GM12878 (cell line): ENCODE data around the gene ZNF805. TPM values are rescaled to one million over a fixed set of nuclear protein-coding genes. Genes with fewer than 3 reads are reported as not detected.

Experiments used
- ATAC-seq: fragments of 200-7000 bp; cut with Tn5 transposase; 3 replicates; pipeline ENCODE4 v1.9.1; 2020; ENCODE audit warnings: mild to moderate bottlenecking, moderate library complexity
- BruUV-seq: library from RNA; stranded (reverse); fragments of 400-500 nt; replicated peaks from 2 replicates; lab custom pipeline; 2021; lab: Mats Ljungman, UMichigan
- CTCF ChIA-PET: fragments of 300-600 bp; sonication (Branson Sonifier 250); formaldehyde crosslinking; extraction: SDS; loops from one replicate; lab custom pipeline; 2021; ENCODE audit warnings: inconsistent platforms; lab: Yijun Ruan, JAX
- POLR2A ChIA-PET: fragments of 350-600 bp; formaldehyde crosslinking; extraction: SDS; loops from one replicate; lab custom pipeline; 2021; ENCODE audit warnings: inconsistent platforms; lab: Charles Lee
- RAD21 ChIA-PET: fragments of 300-600 bp; sonication (Branson Sonifier 250); formaldehyde crosslinking; loops from one replicate; lab custom pipeline; 2023; ENCODE audit warnings: antibody characterized with exemption; ENCODE audit not compliant: unreplicated experiment; lab: Charles Lee
- SMC1A ChIA-PET: fragments of 300-600 bp; sonication (Branson Sonifier 250); formaldehyde crosslinking; loops from one replicate; lab custom pipeline; 2023; ENCODE audit not compliant: unreplicated experiment, uncharacterized antibody; lab: Charles Lee
- DNase-seq: peaks from one replicate; pipeline ENCODE4 v3.0.0-alpha.2; 2011; ENCODE audit warnings: low read depth, low spot score
- FAIRE-seq: peaks from 3 replicates; lab custom pipeline; 2011; peaks lifted over from hg19 to GRCh38; lab: Jason Lieb, UNC
- H2AFZ ChIP-seq: 2 replicates; pipeline ENCODE4 v1.6.0; 2011; ENCODE audit warnings: low read depth, low read length, control low read depth; ENCODE audit not compliant: control insufficient read depth
- H3K27ac ChIP-seq: 2 replicates; pipeline ENCODE4 v1.5.1; 2011; ENCODE audit warnings: control low read depth; ENCODE audit not compliant: control insufficient read depth, insufficient read depth
- H3K27me3 ChIP-seq, 2 experiments: replicated peaks in 1 of 2; 2 replicates each; pipeline versions ENCODE4 v1.6.0 to v1.6.1; 2011; ENCODE audit warnings: low read length in 1 of 2; ENCODE audit not compliant: control insufficient read depth in 2 of 2, insufficient read depth in 2 of 2
- H3K36me3 ChIP-seq, 2 experiments: 2 replicates each; pipeline ENCODE4 v1.5.1; 2011; ENCODE audit warnings: low read length in 1 of 2; ENCODE audit not compliant: control insufficient read depth in 2 of 2, insufficient read depth in 2 of 2
- H3K4me1 ChIP-seq: 2 replicates; pipeline ENCODE4 v1.6.1; 2011; ENCODE audit warnings: mild to moderate bottlenecking, low read length, moderate library complexity, mixed read lengths; ENCODE audit not compliant: control insufficient read depth, insufficient read depth
- H3K4me2 ChIP-seq: 2 replicates; pipeline ENCODE4 v1.6.0; 2011; ENCODE audit warnings: control low read depth; ENCODE audit not compliant: control insufficient read depth, insufficient read depth
- H3K4me3 ChIP-seq: fragments of 200-600 bp; sonication (generic); 2 replicates; pipeline ENCODE4 v1.5.1; 2016
- H3K79me2 ChIP-seq: 2 replicates; pipeline ENCODE4 v1.6.0; 2011; ENCODE audit warnings: low read length; ENCODE audit not compliant: control insufficient read depth, insufficient read depth
- H3K9ac ChIP-seq: 2 replicates; pipeline ENCODE4 v1.8.0; 2011; ENCODE audit warnings: low read length, control low read depth, mixed read lengths; ENCODE audit not compliant: control insufficient read depth, insufficient read depth
- H3K9me3 ChIP-seq: replicated peaks from 3 replicates; pipeline ENCODE4 v1.5.1; 2011; ENCODE audit warnings: mild to moderate bottlenecking, low read length; ENCODE audit not compliant: control insufficient read depth, insufficient read depth
- H4K20me1 ChIP-seq: 2 replicates; pipeline ENCODE4 v1.6.0; 2011; ENCODE audit not compliant: control insufficient read depth, insufficient read depth
- BCL11A ChIP-seq: IDR thresholded peaks from 2 replicates; pipeline ENCODE4 v1.6.1; 2011; ENCODE audit warnings: low read depth, low read length
- CBX3 ChIP-seq: fragments of 200-600 bp; sonication (generic); IDR thresholded peaks from 2 replicates; pipeline ENCODE4 v1.6.1; 2016; ENCODE audit warnings: low read depth, borderline replicate concordance
- FOXM1 ChIP-seq: IDR thresholded peaks from 2 replicates; pipeline ENCODE4 v1.6.1; 2012; ENCODE audit warnings: low read depth, mild to moderate bottlenecking, inconsistent platforms, low read length, moderate library complexity
- GATAD2B ChIP-seq: fragments of 450-650 bp; conservative IDR thresholded peaks from 2 replicates; pipeline ENCODE4 v1.6.1; 2017; ENCODE audit warnings: low read depth, mild to moderate bottlenecking, moderate library complexity
- NBN ChIP-seq: fragments of 450-650 bp; IDR thresholded peaks from 2 replicates; pipeline ENCODE4 v1.6.1; 2016
- RB1 ChIP-seq: fragments of 450-650 bp; formaldehyde crosslinking; IDR thresholded peaks from 2 replicates; pipeline ENCODE4 v1.6.1; 2017; ENCODE audit warnings: mild to moderate bottlenecking, borderline replicate concordance
- RBBP5 ChIP-seq: fragments of 200-600 bp; sonication (generic); conservative IDR thresholded peaks from 2 replicates; pipeline ENCODE4 v1.6.1; 2016
- RELB ChIP-seq: fragments of 450-650 bp; IDR thresholded peaks from 2 replicates; pipeline ENCODE4 v1.6.1; 2017; ENCODE audit warnings: low read depth, mild to moderate bottlenecking, moderate library complexity
- SMARCA5 ChIP-seq: fragments of 450-650 bp; IDR thresholded peaks from 2 replicates; pipeline ENCODE4 v1.6.1; 2017; ENCODE audit warnings: mild to moderate bottlenecking
- SREBF1 ChIP-seq: IDR thresholded peaks from 2 replicates; pipeline ENCODE4 v1.6.1; 2012; ENCODE audit warnings: mild to moderate bottlenecking, low read length
- SREBF2 ChIP-seq: IDR thresholded peaks from 2 replicates; pipeline ENCODE4 v1.6.1; 2012; ENCODE audit warnings: mild to moderate bottlenecking, low read length
- ZBTB40 ChIP-seq: fragments of 450-650 bp; IDR thresholded peaks from 2 replicates; pipeline ENCODE4 v1.6.1; 2016; ENCODE audit warnings: mild to moderate bottlenecking, moderate library complexity, borderline replicate concordance
- WGBS: methylation state at CpG from one replicate; pipeline ENCODE4 v1.1.6; 2016; ENCODE audit warnings: low lambda C conversion rate; ENCODE audit not compliant: insufficient replicate concordance, insufficient coverage; ENCODE audit errors: missing lambda C conversion rate; 5-methylcytosine and 5-hydroxymethylcytosine counted together
- in situ Hi-C: fragments of 300-500 bp; cut with MboI; formaldehyde crosslinking; loops from 9 replicates; pipeline ENCODE4 v1.14.3; 2018; ENCODE audit warnings: mixed read lengths
- intact Hi-C: fragments of 100-400 bp; cut with micrococcal nuclease; formaldehyde crosslinking; loops from one replicate; pipeline ENCODE4 v1.14.2; 2022; ENCODE audit not compliant: unreplicated experiment
- polyA plus RNA-seq, 11 experiments: library from polyadenylated mRNA; depleted of rRNA in 4 of 11; unstranded in 6 of 11; stranded (reverse) in 5 of 11; fragments of >200 nt; fragmentation: Nextera tagmentation in 4 of 11; fragmentation: Illumina TruSeq in 1 of 11; extraction: Ambion mirVana in 4 of 11; extraction: Trizol in 1 of 11; gene quantifications; 1 replicate in 1 of 11; 2 replicates in 10 of 11; pipeline versions ENCODE4 v1.2.1 to v1.2.3, GENCODE V29; 2011 to 2016; ENCODE audit warnings: inconsistent platforms in 2 of 11, missing spikeins in 2 of 11, low read depth in 1 of 11
- total RNA-seq, 4 experiments: library from RNA; depleted of rRNA in 3 of 4; stranded (reverse); fragments of >200 nt in 3 of 4; fragmentation: Illumina TruSeq in 1 of 4; extraction: Trizol in 1 of 4; gene quantifications; 2 replicates each; pipeline versions ENCODE4 v1.2.1 to v1.2.3, GENCODE V29; 2013 to 2021

Gene ZNF805
- total and polyA plus RNA-seq, 10 of the 15 experiments (the other 5 are each of a cell fraction or from before 2014, with no cell fraction given) = 0.31 to 8.9 (median 2.3) TPM

- no peak overlapping the region for H3K4me3 ChIP-seq
- BruUV-seq = no TSS peak
- ChIA-PET CTCF (no interaction called here), SMC1A (no interaction called here), POLR2A (no interaction called here), RAD21 (no interaction called here)
- in situ Hi-C loops = no loop called here
- 93% methylated on average over 5 of the region's 5 CpGs for WGBS
- H3K27ac ChIP-seq = no peak overlapping the region
- TF ChIP-seq GATAD2B (no peak), SMARCA5 (no peak), NBN (no peak)
- no peak overlapping the region for H2AFZ ChIP-seq
- intact Hi-C loops = no loop called here
- no peak for DNase-seq
- H3K9ac ChIP-seq = no peak overlapping the region
- ATAC-seq = no peak
- H3K27me3 ChIP-seq = no peaks in the 10 kb centered on the region
- no peaks in the 10 kb centered on the region; the same call in 1 of the 2 replicates for H3K79me2 ChIP-seq
- H3K36me3 ChIP-seq = peaks cover 2 to 12% of the 10 kb centered on the region in 2 experiments; a peak in 3 of 4 replicates
- no peaks in the 10 kb centered on the region for H3K4me1 ChIP-seq
- no peaks in the 10 kb centered on the region for H4K20me1 ChIP-seq
- no peak overlapping the region for H3K4me2 ChIP-seq
- FAIRE-seq = no peak
- H3K9me3 ChIP-seq = no peaks in the 10 kb centered on the region; the same call in 2 of the 3 replicates
These were observed 38.3 kb upstream of the ZNF805 start for GRCh38 chr19:57202160-57202559.

GRCh38 chr19:57210381-57210780 is 30.1 kb upstream of the ZNF805 start:
- Histone ChIP-seq H3K27me3 (no peaks in the 10 kb centered on the region), H3K36me3 (peaks cover 5 to 35% of the 10 kb centered on the region in 2 experiments), H3K9me3 (no peaks in the 10 kb centered on the region; the same call in 2 of the 3 replicates), H4K20me1 (no peaks in the 10 kb centered on the region), H2AFZ (no peak overlapping the region), H3K79me2 (no peaks in the 10 kb centered on the region; the same call in 1 of the 2 replicates), H3K4me1 (no peaks in the 10 kb centered on the region), H3K4me2 (no peak overlapping the region), H3K9ac (no peak overlapping the region), H3K4me3 (no peak overlapping the region), H3K27ac (no peak overlapping the region)
- ChIA-PET SMC1A (interaction anchor here (0.9 kb wide), 1 partner anchor 17 kb away, joined by 3 read pairs; no protein-coding TSS in a partner anchor), POLR2A (no interaction called here), RAD21 (no interaction called here), CTCF (interaction anchor here (0.7 kb wide), 1 partner anchor 9 kb away, joined by 3 read pairs; no protein-coding TSS in a partner anchor)
- no peak for DNase-seq
- no peak for ATAC-seq
- BruUV-seq = no TSS peak
- FAIRE-seq = no peak
- 72% methylated on average over 4 of the region's 4 CpGs for WGBS
- intact Hi-C loops = no loop called here
- in situ Hi-C loops = no loop called here
- TF ChIP-seq RB1 (no peak), RBBP5 (no peak), RELB (no peak), SREBF2 (no peak), FOXM1 (no peak), ZBTB40 (no peak), BCL11A (no peak), CBX3 (no peak), SREBF1 (no peak)
